H9 (cell line): Measurements from ENCODE around the gene PELI2. TPM values are rescaled to one million over a fixed set of nuclear protein-coding genes. Genes with fewer than 3 reads are reported as not detected.

Experiments used
- DNase-seq: peaks from one replicate; pipeline ENCODE4 v3.0.0-alpha.2; 2017
- H2AFZ ChIP-seq: one replicate; pipeline ENCODE4 v1.6.1; 2013; ENCODE audit warnings: mild to moderate bottlenecking, low read length, control low read depth, moderate library complexity
- H2AK5ac ChIP-seq: 2 replicates; pipeline ENCODE4 v1.6.1; 2013; ENCODE audit warnings: low read length, control low read depth, mixed read lengths; ENCODE audit not compliant: insufficient read length
- H2BK120ac ChIP-seq: one replicate; pipeline ENCODE4 v1.6.1; 2013; ENCODE audit warnings: low read depth, mild to moderate bottlenecking, low read length, control low read depth, inconsistent platforms; ENCODE audit not compliant: poor library complexity, severe bottlenecking
- H2BK12ac ChIP-seq: 2 replicates; pipeline ENCODE4 v1.6.1; 2013; ENCODE audit warnings: low read length, control low read depth, mixed read lengths, low read depth; ENCODE audit not compliant: insufficient read length
- H2BK15ac ChIP-seq: 2 replicates; pipeline ENCODE4 v1.6.1; 2013; ENCODE audit warnings: low read depth, low read length, control low read depth
- H2BK20ac ChIP-seq: one replicate; pipeline ENCODE4 v1.6.1; 2013; ENCODE audit warnings: low read depth, mild to moderate bottlenecking, low read length, control low read depth, inconsistent platforms; ENCODE audit not compliant: poor library complexity, severe bottlenecking
- H2BK5ac ChIP-seq: 2 replicates; pipeline ENCODE4 v1.6.1; 2013; ENCODE audit warnings: low read length, control low read depth, mixed read lengths; ENCODE audit not compliant: insufficient read length
- H3K14ac ChIP-seq: 2 replicates; pipeline ENCODE4 v1.6.1; 2013; ENCODE audit warnings: low read length, control low read depth; ENCODE audit not compliant: insufficient read depth
- H3K18ac ChIP-seq: 2 replicates; pipeline ENCODE4 v1.6.1; 2013; ENCODE audit warnings: low read depth, mild to moderate bottlenecking, mixed read lengths, low read length, control low read depth; ENCODE audit not compliant: insufficient read length
- H3K23ac ChIP-seq: 2 replicates; pipeline ENCODE4 v1.6.1; 2013; ENCODE audit warnings: low read length, control low read depth, mixed read lengths, low read depth; ENCODE audit not compliant: insufficient read length
- H3K23me2 ChIP-seq: 2 replicates; pipeline ENCODE4 v1.6.1; 2013; ENCODE audit warnings: low read depth, mild to moderate bottlenecking, mixed read lengths, low read length, control low read depth; ENCODE audit not compliant: insufficient read length, poor library complexity, severe bottlenecking
- H3K27ac ChIP-seq: 2 replicates; pipeline ENCODE4 v1.5.1; 2013; ENCODE audit warnings: low read length, control low read depth, mixed read lengths, low read depth; ENCODE audit not compliant: insufficient read length
- H3K27me3 ChIP-seq: 2 replicates; pipeline ENCODE4 v1.6.1; 2013; ENCODE audit warnings: low read length, control low read depth, inconsistent platforms; ENCODE audit not compliant: insufficient read depth
- H3K4ac ChIP-seq: 2 replicates; pipeline ENCODE4 v1.6.1; 2013; ENCODE audit warnings: low read depth, mild to moderate bottlenecking, control low read depth, inconsistent platforms, low read length, moderate library complexity
- H3K4me1 ChIP-seq: 2 replicates; pipeline ENCODE4 v1.6.1; 2013; ENCODE audit warnings: low read length, control low read depth, inconsistent platforms; ENCODE audit not compliant: insufficient read depth
- H3K4me2 ChIP-seq: 2 replicates; pipeline ENCODE4 v1.6.1; 2013; ENCODE audit warnings: low read length, control low read depth, mixed read lengths; ENCODE audit not compliant: insufficient read length, insufficient read depth
- H3K56ac ChIP-seq: 2 replicates; pipeline ENCODE4 v1.6.1; 2013; ENCODE audit warnings: low read depth, mild to moderate bottlenecking, mixed read lengths, low read length, control low read depth; ENCODE audit not compliant: insufficient read length
- H3K79me1 ChIP-seq: 2 replicates; pipeline ENCODE4 v1.6.1; 2013; ENCODE audit warnings: low read depth, mild to moderate bottlenecking, moderate library complexity, low read length, control low read depth, inconsistent platforms; ENCODE audit not compliant: insufficient read depth, poor library complexity, severe bottlenecking
- H3K79me2 ChIP-seq: 2 replicates; pipeline ENCODE4 v1.6.1; 2013; ENCODE audit warnings: low read length, control low read depth, inconsistent platforms; ENCODE audit not compliant: insufficient read depth
- H3K9ac ChIP-seq: 2 replicates; pipeline ENCODE4 v1.6.1; 2013; ENCODE audit warnings: low read length, control low read depth, mixed read lengths; ENCODE audit not compliant: insufficient read length; ENCODE audit errors: extremely low read depth
- H3K9me3 ChIP-seq: one replicate; pipeline ENCODE4 v1.6.1; 2013; ENCODE audit warnings: low read depth, low read length, inconsistent platforms; ENCODE audit not compliant: control insufficient read depth
- H3T11ph ChIP-seq: one replicate; pipeline ENCODE4 v1.6.1; 2013; ENCODE audit warnings: mild to moderate bottlenecking, low read length, control low read depth, inconsistent platforms
- H4K20me1 ChIP-seq: one replicate; pipeline ENCODE4 v1.6.1; 2013; ENCODE audit not compliant: control insufficient read depth, insufficient read length, insufficient read depth
- H4K5ac ChIP-seq: 2 replicates; pipeline ENCODE4 v1.6.1; 2013; ENCODE audit warnings: low read depth, mild to moderate bottlenecking, mixed read lengths, low read length, control low read depth; ENCODE audit not compliant: insufficient read length
- H4K8ac ChIP-seq: replicated peaks from 2 replicates; pipeline ENCODE4 v1.6.1; 2013; ENCODE audit warnings: low read length, control low read depth, mixed read lengths, low read depth; ENCODE audit not compliant: insufficient read length
- H4K91ac ChIP-seq: 2 replicates; pipeline ENCODE4 v1.6.1; 2013; ENCODE audit warnings: low read depth, mild to moderate bottlenecking, moderate library complexity, mixed read lengths, low read length, control low read depth; ENCODE audit not compliant: insufficient read length
- H3K27ac Mint-ChIP-seq, 3 experiments: 2 replicates in 2 of 3; 3 replicates in 1 of 3; pipeline ENCODE4 v1.8.0; 2020 to 2021; ENCODE audit warnings: mixed read lengths in 3 of 3, mild to moderate bottlenecking in 1 of 3, moderate library complexity in 1 of 3
- H3K27me3 Mint-ChIP-seq: 2 replicates; pipeline ENCODE4 v1.8.0; 2021; ENCODE audit warnings: low read depth, mild to moderate bottlenecking, moderate library complexity, mixed read lengths
- H3K36me3 Mint-ChIP-seq, 3 experiments: 2 replicates in 2 of 3; 3 replicates in 1 of 3; pipeline ENCODE4 v1.8.0; 2020 to 2021; ENCODE audit warnings: low read depth in 3 of 3, mixed read lengths in 3 of 3; ENCODE audit not compliant: insufficient read depth in 1 of 3
- H3K4me1 Mint-ChIP-seq, 2 experiments: 2 replicates each; pipeline ENCODE4 v1.8.0; 2020; ENCODE audit warnings: mixed read lengths in 2 of 2
- H3K4me3 Mint-ChIP-seq, 2 experiments: 2 replicates in 1 of 2; 3 replicates in 1 of 2; pipeline ENCODE4 v1.8.0; 2020 to 2021; ENCODE audit warnings: mild to moderate bottlenecking in 2 of 2, mixed read lengths in 2 of 2, moderate library complexity in 1 of 2
- H3K9me3 Mint-ChIP-seq, 2 experiments: 2 replicates in 1 of 2; 3 replicates in 1 of 2; pipeline ENCODE4 v1.8.0; 2020; ENCODE audit warnings: mild to moderate bottlenecking in 2 of 2, mixed read lengths in 2 of 2, moderate library complexity in 1 of 2
- WGBS: extraction: QIAGEN DNeasy Blood & Tissue Kit; methylation state at CpG from one replicate; pipeline ENCODE4 v1.1.7; 2013; ENCODE audit warnings: missing lambda C conversion rate, low lambda C conversion rate, mixed read lengths; ENCODE audit not compliant: insufficient read length; ENCODE audit errors: extremely low coverage; 5-methylcytosine and 5-hydroxymethylcytosine counted together
- total RNA-seq: library from RNA; stranded (reverse); gene quantifications from 2 replicates; pipeline ENCODE4 v1.2.1, GENCODE V29; 2021
- TF ChIP-seq, protein P1 (sequence below): fragments of 200-600 bp; sonication (generic); conservative IDR thresholded peaks from 3 replicates; pipeline ENCODE4 v1.8.0; 2021; ENCODE audit warnings: antibody characterized with exemption, mild to moderate bottlenecking

The PELI2 gene
- total RNA-seq, 1 experiment from 2014 or later: 18.0 TPM

GRCh38 chr14:56168007-56168616 is 49.9 kb downstream of the PELI2 start:
- Histone ChIP-seq H3K4me2 (no peak overlapping the region), H3K23ac (no peak overlapping the region), H4K5ac (no peak overlapping the region), H3K9me3 (no peaks in the 10 kb centered on the region), H3K9ac (no peak overlapping the region), H3K27ac (no peak overlapping the region), H3K79me2 (peaks cover 1% of the 10 kb centered on the region; the same call in 1 of the 2 replicates), H3K4ac (no peak overlapping the region), H3K56ac (no peak overlapping the region), H3K23me2 (no peaks in the 10 kb centered on the region), H2BK5ac (no peak overlapping the region), H3K18ac (no peak overlapping the region), H3T11ph (no peak overlapping the region), H2BK12ac (no peak overlapping the region), H3K4me1 (no peaks in the 10 kb centered on the region), H2AFZ (no peak overlapping the region), H3K27me3 (no peaks in the 10 kb centered on the region), H2BK120ac (no peak overlapping the region), H4K8ac (no peak overlapping the region), H4K91ac (no peak overlapping the region), H2AK5ac (no peak overlapping the region), H3K79me1 (peaks cover 3% of the 10 kb centered on the region), H2BK20ac (no peak overlapping the region), H3K14ac (no peak overlapping the region), H4K20me1 (no peaks in the 10 kb centered on the region), H2BK15ac (no peak overlapping the region)
- Mint-ChIP-seq H3K27ac (no peak overlapping the region), H3K27me3 (no peaks in the 10 kb centered on the region), H3K36me3 (peaks cover 2 to 34% (median 20%) of the 10 kb centered on the region in 3 experiments; a peak in 6 of 7 replicates), H3K9me3 (peaks cover 15 to 40% of the 10 kb centered on the region in 2 experiments), H3K4me1 (peaks cover 11 to 26% of the 10 kb centered on the region in 2 experiments), H3K4me3 (no peak overlapping the region)
- WGBS: no CpG with 5 or more reads among the region's 3 CpGs
- DNase-seq: no peak
- TF ChIP-seq, protein P1, sequence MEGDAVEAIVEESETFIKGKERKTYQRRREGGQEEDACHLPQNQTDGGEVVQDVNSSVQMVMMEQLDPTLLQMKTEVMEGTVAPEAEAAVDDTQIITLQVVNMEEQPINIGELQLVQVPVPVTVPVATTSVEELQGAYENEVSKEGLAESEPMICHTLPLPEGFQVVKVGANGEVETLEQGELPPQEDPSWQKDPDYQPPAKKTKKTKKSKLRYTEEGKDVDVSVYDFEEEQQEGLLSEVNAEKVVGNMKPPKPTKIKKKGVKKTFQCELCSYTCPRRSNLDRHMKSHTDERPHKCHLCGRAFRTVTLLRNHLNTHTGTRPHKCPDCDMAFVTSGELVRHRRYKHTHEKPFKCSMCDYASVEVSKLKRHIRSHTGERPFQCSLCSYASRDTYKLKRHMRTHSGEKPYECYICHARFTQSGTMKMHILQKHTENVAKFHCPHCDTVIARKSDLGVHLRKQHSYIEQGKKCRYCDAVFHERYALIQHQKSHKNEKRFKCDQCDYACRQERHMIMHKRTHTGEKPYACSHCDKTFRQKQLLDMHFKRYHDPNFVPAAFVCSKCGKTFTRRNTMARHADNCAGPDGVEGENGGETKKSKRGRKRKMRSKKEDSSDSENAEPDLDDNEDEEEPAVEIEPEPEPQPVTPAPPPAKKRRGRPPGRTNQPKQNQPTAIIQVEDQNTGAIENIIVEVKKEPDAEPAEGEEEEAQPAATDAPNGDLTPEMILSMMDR: no peak; the same call in 2 of the 3 replicates
